H9 (cell line): ENCODE data around the gene MON2. TPM values are rescaled to one million over a fixed set of nuclear protein-coding genes. Genes with fewer than 3 reads are reported as not detected.

Experiments used
- DNase-seq: peaks from one replicate; pipeline ENCODE4 v3.0.0-alpha.2; 2017
- H2AFZ ChIP-seq: one replicate; pipeline ENCODE4 v1.6.1; 2013; ENCODE audit warnings: mild to moderate bottlenecking, low read length, control low read depth, moderate library complexity
- H2AK5ac ChIP-seq: 2 replicates; pipeline ENCODE4 v1.6.1; 2013; ENCODE audit warnings: low read length, control low read depth, mixed read lengths; ENCODE audit not compliant: insufficient read length
- H2BK120ac ChIP-seq: one replicate; pipeline ENCODE4 v1.6.1; 2013; ENCODE audit warnings: low read depth, mild to moderate bottlenecking, low read length, control low read depth, inconsistent platforms; ENCODE audit not compliant: poor library complexity, severe bottlenecking
- H2BK12ac ChIP-seq: 2 replicates; pipeline ENCODE4 v1.6.1; 2013; ENCODE audit warnings: low read length, control low read depth, mixed read lengths, low read depth; ENCODE audit not compliant: insufficient read length
- H2BK15ac ChIP-seq: 2 replicates; pipeline ENCODE4 v1.6.1; 2013; ENCODE audit warnings: low read depth, low read length, control low read depth
- H2BK20ac ChIP-seq: one replicate; pipeline ENCODE4 v1.6.1; 2013; ENCODE audit warnings: low read depth, mild to moderate bottlenecking, low read length, control low read depth, inconsistent platforms; ENCODE audit not compliant: poor library complexity, severe bottlenecking
- H2BK5ac ChIP-seq: 2 replicates; pipeline ENCODE4 v1.6.1; 2013; ENCODE audit warnings: low read length, control low read depth, mixed read lengths; ENCODE audit not compliant: insufficient read length
- H3K14ac ChIP-seq: 2 replicates; pipeline ENCODE4 v1.6.1; 2013; ENCODE audit warnings: low read length, control low read depth; ENCODE audit not compliant: insufficient read depth
- H3K18ac ChIP-seq: 2 replicates; pipeline ENCODE4 v1.6.1; 2013; ENCODE audit warnings: low read depth, mild to moderate bottlenecking, mixed read lengths, low read length, control low read depth; ENCODE audit not compliant: insufficient read length
- H3K23ac ChIP-seq: 2 replicates; pipeline ENCODE4 v1.6.1; 2013; ENCODE audit warnings: low read length, control low read depth, mixed read lengths, low read depth; ENCODE audit not compliant: insufficient read length
- H3K23me2 ChIP-seq: 2 replicates; pipeline ENCODE4 v1.6.1; 2013; ENCODE audit warnings: low read depth, mild to moderate bottlenecking, mixed read lengths, low read length, control low read depth; ENCODE audit not compliant: insufficient read length, poor library complexity, severe bottlenecking
- H3K27ac ChIP-seq: 2 replicates; pipeline ENCODE4 v1.5.1; 2013; ENCODE audit warnings: low read length, control low read depth, mixed read lengths, low read depth; ENCODE audit not compliant: insufficient read length
- H3K27me3 ChIP-seq: 2 replicates; pipeline ENCODE4 v1.6.1; 2013; ENCODE audit warnings: low read length, control low read depth, inconsistent platforms; ENCODE audit not compliant: insufficient read depth
- H3K4ac ChIP-seq: 2 replicates; pipeline ENCODE4 v1.6.1; 2013; ENCODE audit warnings: low read depth, mild to moderate bottlenecking, control low read depth, inconsistent platforms, low read length, moderate library complexity
- H3K4me1 ChIP-seq: 2 replicates; pipeline ENCODE4 v1.6.1; 2013; ENCODE audit warnings: low read length, control low read depth, inconsistent platforms; ENCODE audit not compliant: insufficient read depth
- H3K4me2 ChIP-seq: 2 replicates; pipeline ENCODE4 v1.6.1; 2013; ENCODE audit warnings: low read length, control low read depth, mixed read lengths; ENCODE audit not compliant: insufficient read length, insufficient read depth
- H3K56ac ChIP-seq: 2 replicates; pipeline ENCODE4 v1.6.1; 2013; ENCODE audit warnings: low read depth, mild to moderate bottlenecking, mixed read lengths, low read length, control low read depth; ENCODE audit not compliant: insufficient read length
- H3K79me1 ChIP-seq: 2 replicates; pipeline ENCODE4 v1.6.1; 2013; ENCODE audit warnings: low read depth, mild to moderate bottlenecking, moderate library complexity, low read length, control low read depth, inconsistent platforms; ENCODE audit not compliant: insufficient read depth, poor library complexity, severe bottlenecking
- H3K79me2 ChIP-seq: 2 replicates; pipeline ENCODE4 v1.6.1; 2013; ENCODE audit warnings: low read length, control low read depth, inconsistent platforms; ENCODE audit not compliant: insufficient read depth
- H3K9ac ChIP-seq: 2 replicates; pipeline ENCODE4 v1.6.1; 2013; ENCODE audit warnings: low read length, control low read depth, mixed read lengths; ENCODE audit not compliant: insufficient read length; ENCODE audit errors: extremely low read depth
- H3K9me3 ChIP-seq: one replicate; pipeline ENCODE4 v1.6.1; 2013; ENCODE audit warnings: low read depth, low read length, inconsistent platforms; ENCODE audit not compliant: control insufficient read depth
- H3T11ph ChIP-seq: one replicate; pipeline ENCODE4 v1.6.1; 2013; ENCODE audit warnings: mild to moderate bottlenecking, low read length, control low read depth, inconsistent platforms
- H4K20me1 ChIP-seq: one replicate; pipeline ENCODE4 v1.6.1; 2013; ENCODE audit not compliant: control insufficient read depth, insufficient read length, insufficient read depth
- H4K5ac ChIP-seq: 2 replicates; pipeline ENCODE4 v1.6.1; 2013; ENCODE audit warnings: low read depth, mild to moderate bottlenecking, mixed read lengths, low read length, control low read depth; ENCODE audit not compliant: insufficient read length
- H4K8ac ChIP-seq: replicated peaks from 2 replicates; pipeline ENCODE4 v1.6.1; 2013; ENCODE audit warnings: low read length, control low read depth, mixed read lengths, low read depth; ENCODE audit not compliant: insufficient read length
- H4K91ac ChIP-seq: 2 replicates; pipeline ENCODE4 v1.6.1; 2013; ENCODE audit warnings: low read depth, mild to moderate bottlenecking, moderate library complexity, mixed read lengths, low read length, control low read depth; ENCODE audit not compliant: insufficient read length
- H3K27ac Mint-ChIP-seq, 3 experiments: 2 replicates in 2 of 3; 3 replicates in 1 of 3; pipeline ENCODE4 v1.8.0; 2020 to 2021; ENCODE audit warnings: mixed read lengths in 3 of 3, mild to moderate bottlenecking in 1 of 3, moderate library complexity in 1 of 3
- H3K27me3 Mint-ChIP-seq: 2 replicates; pipeline ENCODE4 v1.8.0; 2021; ENCODE audit warnings: low read depth, mild to moderate bottlenecking, moderate library complexity, mixed read lengths
- H3K36me3 Mint-ChIP-seq, 3 experiments: 2 replicates in 2 of 3; 3 replicates in 1 of 3; pipeline ENCODE4 v1.8.0; 2020 to 2021; ENCODE audit warnings: low read depth in 3 of 3, mixed read lengths in 3 of 3; ENCODE audit not compliant: insufficient read depth in 1 of 3
- H3K4me1 Mint-ChIP-seq, 2 experiments: 2 replicates each; pipeline ENCODE4 v1.8.0; 2020; ENCODE audit warnings: mixed read lengths in 2 of 2
- H3K4me3 Mint-ChIP-seq, 2 experiments: 2 replicates in 1 of 2; 3 replicates in 1 of 2; pipeline ENCODE4 v1.8.0; 2020 to 2021; ENCODE audit warnings: mild to moderate bottlenecking in 2 of 2, mixed read lengths in 2 of 2, moderate library complexity in 1 of 2
- H3K9me3 Mint-ChIP-seq, 2 experiments: 2 replicates in 1 of 2; 3 replicates in 1 of 2; pipeline ENCODE4 v1.8.0; 2020; ENCODE audit warnings: mild to moderate bottlenecking in 2 of 2, mixed read lengths in 2 of 2, moderate library complexity in 1 of 2
- CTCF ChIP-seq: fragments of 200-600 bp; sonication (generic); conservative IDR thresholded peaks from 3 replicates; pipeline ENCODE4 v1.8.0; 2021; ENCODE audit warnings: antibody characterized with exemption, mild to moderate bottlenecking
- WGBS: extraction: QIAGEN DNeasy Blood & Tissue Kit; methylation state at CpG from one replicate; pipeline ENCODE4 v1.1.7; 2013; ENCODE audit warnings: missing lambda C conversion rate, low lambda C conversion rate, mixed read lengths; ENCODE audit not compliant: insufficient read length; ENCODE audit errors: extremely low coverage; 5-methylcytosine and 5-hydroxymethylcytosine counted together
- total RNA-seq: library from RNA; stranded (reverse); gene quantifications from 2 replicates; pipeline ENCODE4 v1.2.1, GENCODE V29; 2021

Gene MON2
- total RNA-seq, 1 experiment from 2014 or later: 21.9 TPM

GRCh38 chr12:62604373-62604772 is 137.7 kb downstream of the MON2 start:
- DNase-seq: no peak
- Histone ChIP-seq H2BK20ac (no peak overlapping the region), H2BK5ac (no peak overlapping the region), H2BK12ac (no peak overlapping the region), H3K18ac (no peak overlapping the region), H3K79me1 (no peaks in the 10 kb centered on the region), H4K8ac (no peak overlapping the region), H4K20me1 (no peaks in the 10 kb centered on the region), H2AFZ (no peak overlapping the region), H4K91ac (no peak overlapping the region), H3K9ac (peak overlapping the region; percentile 98), H2BK120ac (no peak overlapping the region), H3K27ac (no peak overlapping the region), H2AK5ac (no peak overlapping the region), H3K9me3 (no peaks in the 10 kb centered on the region), H3K27me3 (no peaks in the 10 kb centered on the region), H2BK15ac (no peak overlapping the region), H3K4me2 (peak overlapping the region; percentile 92), H3K23ac (no peak overlapping the region), H3K23me2 (peaks cover 15% of the 10 kb centered on the region), H3K4ac (no peak overlapping the region), H4K5ac (no peak overlapping the region), H3T11ph (no peak overlapping the region), H3K14ac (no peak overlapping the region), H3K4me1 (no peaks in the 10 kb centered on the region), H3K56ac (no peak overlapping the region), H3K79me2 (peaks cover 17% of the 10 kb centered on the region; the same call in 1 of the 2 replicates)
- no peak for TF ChIP-seq CTCF
- H3K27ac Mint-ChIP-seq: peak overlapping the region; percentile 15 to 94 (median 34); a peak in 4 of 7 replicates
- H3K27me3 Mint-ChIP-seq: no peaks in the 10 kb centered on the region
- no peaks in the 10 kb centered on the region for H3K9me3 Mint-ChIP-seq
- WGBS: no CpG with 5 or more reads among the region's 1 CpG
- H3K4me3 Mint-ChIP-seq: peak overlapping the region; percentile 73 to 90
- peaks cover 0 to 8% (median 0%) of the 10 kb centered on the region in 3 experiments; a peak in 3 of 7 replicates for H3K36me3 Mint-ChIP-seq
- H3K4me1 Mint-ChIP-seq: peaks cover 39 to 42% of the 10 kb centered on the region in 2 experiments
